Mucosa of rectum (tissue), 2 donors: ENCODE results near the gene GLIS1.

ENCODE experiments used
- H3K27ac ChIP-seq, 2 donors: one replicate each; pipeline ENCODE4 v1.7.0; 2013; ENCODE audit warnings: inconsistent platforms in 2 of 2, low read depth in 2 of 2, low read length in 2 of 2
- H3K27me3 ChIP-seq, 2 donors: one replicate each; pipeline ENCODE4 v1.7.0; 2013; ENCODE audit warnings: low read length in 2 of 2; ENCODE audit not compliant: control insufficient read depth in 2 of 2, insufficient read depth in 2 of 2
- H3K36me3 ChIP-seq, 2 donors: one replicate each; pipeline ENCODE4 v1.7.0; 2013; ENCODE audit warnings: low read length in 2 of 2; ENCODE audit not compliant: control insufficient read depth in 2 of 2, insufficient read depth in 2 of 2
- H3K4me1 ChIP-seq, 2 donors: one replicate each; pipeline ENCODE4 v1.7.0; 2013; ENCODE audit warnings: low read length in 2 of 2, mild to moderate bottlenecking in 1 of 2; ENCODE audit not compliant: control insufficient read depth in 2 of 2, insufficient read depth in 2 of 2
- H3K4me3 ChIP-seq, 2 donors: one replicate each; pipeline ENCODE4 v1.7.0; 2013; ENCODE audit warnings: low read length in 2 of 2
- H3K9ac ChIP-seq, 2 donors: one replicate each; pipeline ENCODE4 v1.7.0; 2013; ENCODE audit warnings: low read length in 2 of 2, low read depth in 1 of 2, mild to moderate bottlenecking in 1 of 2
- H3K9me3 ChIP-seq, 2 donors: one replicate each; pipeline ENCODE4 v1.7.0; 2013; ENCODE audit warnings: low read length in 2 of 2; ENCODE audit not compliant: control insufficient read depth in 2 of 2
- donor health status: healthy.
- donor health status: Normal muscosa, but diverticular disease.

Gene GLIS1

DNA sequence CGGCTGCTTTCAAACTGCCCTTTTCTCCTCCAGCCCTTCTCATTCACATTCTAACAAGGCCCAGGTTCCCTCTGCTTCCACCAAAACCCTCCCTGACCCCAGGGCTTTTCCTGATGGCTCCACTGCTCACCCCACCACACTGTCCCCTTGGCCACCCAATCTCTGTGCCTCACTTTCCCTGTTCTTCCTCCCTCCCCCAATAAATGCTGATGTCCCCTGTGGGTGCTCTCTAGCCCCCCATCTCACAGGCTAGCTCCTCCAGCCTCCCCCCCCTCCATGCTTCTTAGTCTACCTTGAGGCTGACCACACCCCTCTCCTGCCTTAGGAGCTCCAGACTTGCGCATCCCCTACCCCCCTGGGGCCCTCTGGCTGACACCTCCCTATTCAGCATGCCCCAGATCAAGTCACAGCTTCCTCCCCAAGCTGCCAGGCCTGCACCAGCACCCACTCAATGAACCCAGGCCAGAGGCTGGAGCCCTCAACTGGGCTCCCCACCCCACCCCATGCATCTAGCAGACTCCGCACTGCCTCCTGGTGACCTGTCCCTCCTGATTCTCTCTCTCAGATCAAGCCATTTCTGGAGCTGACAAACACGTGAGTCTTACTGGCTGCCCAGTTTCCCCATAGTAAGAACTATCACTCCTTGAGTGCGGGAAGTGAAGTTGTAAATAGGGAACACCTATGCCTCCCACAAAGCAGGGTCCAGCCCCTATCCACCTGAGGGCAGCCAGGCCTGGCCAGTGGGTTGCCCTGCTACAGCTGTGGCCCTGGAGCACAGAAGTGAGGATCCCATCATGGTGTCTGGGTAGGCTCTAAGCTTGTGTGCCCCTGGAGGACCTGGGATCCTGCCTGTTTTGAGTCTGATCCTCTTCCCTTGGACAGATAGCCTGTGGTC lies 161.9 kb downstream of the GLIS1 start:
- H3K27ac ChIP-seq, result no peak overlapping the region
- H3K9ac ChIP-seq, result no peak overlapping the region
- no peaks in the 10 kb centered on the region for H3K36me3 ChIP-seq
- H3K27me3 ChIP-seq, result no peaks in the 10 kb centered on the region
- H3K4me3 ChIP-seq, result no peak overlapping the region
- no peaks in the 10 kb centered on the region for H3K4me1 ChIP-seq
- no peaks in the 10 kb centered on the region for H3K9me3 ChIP-seq

- no peaks in the 10 kb centered on the region for H3K4me1 ChIP-seq
Observed at GRCh38 chr1:53576381-53576801, 162.6 kb downstream of the GLIS1 start.

DNA sequence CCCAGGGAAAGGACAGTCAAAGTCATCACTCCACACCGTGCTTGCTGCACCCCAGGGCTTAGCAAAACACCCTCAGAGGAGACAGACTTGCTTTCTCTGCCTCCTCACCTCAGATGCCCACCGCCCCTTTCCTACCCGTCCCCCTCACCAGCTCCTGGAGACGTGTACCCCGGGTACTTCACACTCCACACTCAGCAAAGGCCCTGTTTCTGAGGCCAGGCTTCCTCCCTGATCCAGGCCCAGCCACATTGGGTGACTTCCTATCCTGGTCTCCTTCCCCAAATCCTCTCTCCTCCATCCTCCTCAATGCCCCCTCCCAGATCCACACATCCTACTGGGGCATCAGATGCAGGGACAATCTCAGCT lies 163.0 kb downstream of the GLIS1 start:
- Histone ChIP-seq H3K27ac (no peak overlapping the region), H3K9me3 (no peaks in the 10 kb centered on the region), H3K27me3 (no peaks in the 10 kb centered on the region), H3K36me3 (no peaks in the 10 kb centered on the region), H3K9ac (no peak overlapping the region), H3K4me1 (no peaks in the 10 kb centered on the region), H3K4me3 (no peak overlapping the region)

More at GRCh38 chr1:53576381-53576801, 162.6 kb downstream of the GLIS1 start:
- H3K27ac ChIP-seq, result no peak overlapping the region
- H3K9ac ChIP-seq, result no peak overlapping the region
- no peaks in the 10 kb centered on the region for H3K36me3 ChIP-seq
- no peak overlapping the region for H3K4me3 ChIP-seq
- H3K27me3 ChIP-seq, result no peaks in the 10 kb centered on the region
- no peaks in the 10 kb centered on the region for H3K9me3 ChIP-seq

- H3K36me3 ChIP-seq, result no peaks in the 10 kb centered on the region
- no peaks in the 10 kb centered on the region for H3K27me3 ChIP-seq
- H3K9ac ChIP-seq, result no peak overlapping the region
- H3K4me1 ChIP-seq, result no peaks in the 10 kb centered on the region
- H3K9me3 ChIP-seq, result no peaks in the 10 kb centered on the region
- H3K27ac ChIP-seq, result no peak overlapping the region
- H3K4me3 ChIP-seq, result no peak overlapping the region
Observed at GRCh38 chr1:53575141-53575954, 163.6 kb downstream of the GLIS1 start.

- Histone ChIP-seq H3K27me3 (no peaks in the 10 kb centered on the region), H3K9me3 (no peaks in the 10 kb centered on the region), H3K4me1 (no peaks in the 10 kb centered on the region), H3K27ac (no peak overlapping the region), H3K36me3 (no peaks in the 10 kb centered on the region), H3K4me3 (no peak overlapping the region), H3K9ac (no peak overlapping the region)
Observed at GRCh38 chr1:53574621-53575020, 164.3 kb downstream of the GLIS1 start.

GRCh38 chr1:53573931-53574330 lies 165.0 kb downstream of the GLIS1 start:
- no peak overlapping the region for H3K9ac ChIP-seq
- H3K4me3 ChIP-seq, result no peak overlapping the region
- H3K27ac ChIP-seq, result no peak overlapping the region
- H3K36me3 ChIP-seq, result no peaks in the 10 kb centered on the region
- H3K27me3 ChIP-seq, result no peaks in the 10 kb centered on the region
- no peaks in the 10 kb centered on the region for H3K4me1 ChIP-seq
- H3K9me3 ChIP-seq, result no peaks in the 10 kb centered on the region

DNA sequence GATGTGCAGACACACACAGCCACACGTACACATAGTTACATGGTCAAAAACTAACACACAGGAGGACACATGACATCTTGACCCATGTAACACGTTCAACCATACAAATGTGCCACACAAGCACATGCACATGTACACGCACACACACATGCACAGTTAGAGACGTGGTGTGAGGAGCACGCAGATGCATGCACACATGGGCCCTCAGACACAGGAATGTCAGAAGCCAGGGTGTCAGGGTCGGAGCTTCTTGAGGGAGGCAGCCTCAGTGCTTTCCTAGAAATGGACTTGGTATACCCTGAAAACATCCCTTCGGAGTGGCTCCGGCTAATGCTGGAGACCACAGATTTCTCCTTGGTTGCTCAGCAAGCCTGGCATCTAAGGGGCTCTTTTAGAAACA lies 165.4 kb downstream of the GLIS1 start:
- Histone ChIP-seq H3K4me1 (no peaks in the 10 kb centered on the region), H3K9ac (no peak overlapping the region), H3K27ac (no peak overlapping the region), H3K27me3 (no peaks in the 10 kb centered on the region), H3K36me3 (no peaks in the 10 kb centered on the region), H3K9me3 (no peaks in the 10 kb centered on the region), H3K4me3 (no peak overlapping the region)

- Histone ChIP-seq H3K36me3 (no peaks in the 10 kb centered on the region), H3K4me3 (no peak overlapping the region), H3K27ac (no peak overlapping the region), H3K27me3 (no peaks in the 10 kb centered on the region), H3K9ac (no peak overlapping the region), H3K9me3 (no peaks in the 10 kb centered on the region), H3K4me1 (no peaks in the 10 kb centered on the region)
Observed at GRCh38 chr1:53572815-53573173, 166.2 kb downstream of the GLIS1 start.

- H3K9ac ChIP-seq, result no peak overlapping the region
- H3K27ac ChIP-seq, result no peak overlapping the region
- no peaks in the 10 kb centered on the region for H3K36me3 ChIP-seq
Observed at GRCh38 chr1:53572065-53572814, 166.7 kb downstream of the GLIS1 start.

DNA sequence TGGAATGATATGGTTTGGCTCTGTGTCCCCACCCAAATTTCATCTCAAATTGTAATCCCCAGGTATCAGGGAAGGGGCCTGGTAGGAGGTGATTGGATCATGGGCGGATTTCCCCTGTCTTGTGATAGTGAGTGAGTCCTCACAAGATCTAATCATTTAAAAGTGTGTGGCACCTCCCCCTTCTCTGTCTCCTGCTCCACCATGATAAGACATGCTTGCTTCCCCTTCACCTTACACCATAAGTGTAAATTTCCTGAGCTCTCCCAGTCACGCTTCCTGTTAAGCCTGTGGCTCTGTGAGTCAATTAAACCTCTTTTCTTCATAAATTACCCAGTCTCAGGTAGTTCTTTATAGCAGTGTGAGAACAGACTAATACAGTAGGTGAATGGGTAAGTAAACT lies 170.4 kb downstream of the GLIS1 start:
- Histone ChIP-seq H3K9me3 (no peaks in the 10 kb centered on the region), H3K36me3 (no peaks in the 10 kb centered on the region), H3K9ac (no peak overlapping the region), H3K4me1 (no peaks in the 10 kb centered on the region), H3K4me3 (no peak overlapping the region), H3K27ac (no peak overlapping the region), H3K27me3 (no peaks in the 10 kb centered on the region)

More at GRCh38 chr1:53572065-53572814, 166.7 kb downstream of the GLIS1 start:
- Histone ChIP-seq H3K27me3 (no peaks in the 10 kb centered on the region), H3K4me3 (no peak overlapping the region), H3K9me3 (no peaks in the 10 kb centered on the region), H3K4me1 (no peaks in the 10 kb centered on the region)
